Endodermal cell (in vitro differentiated cells): ENCODE results near the gene SPPL2B. TPM values are rescaled to one million over a fixed set of nuclear protein-coding genes. Genes with fewer than 3 reads are reported as not detected.

Experiments
- DNase-seq: peaks from one replicate; pipeline ENCODE4 v3.0.0-alpha.2; 2017
- H3K27ac ChIP-seq: 2 replicates; pipeline ENCODE4 v1.5.1; 2013; ENCODE audit warnings: mild to moderate bottlenecking, low read depth, low read length, moderate library complexity
- H3K27me3 ChIP-seq: 2 replicates; pipeline ENCODE4 v1.6.1; 2013; ENCODE audit warnings: mild to moderate bottlenecking, low read length, moderate library complexity; ENCODE audit not compliant: insufficient read depth, control insufficient read depth, poor library complexity, severe bottlenecking
- H3K36me3 ChIP-seq: 2 replicates; pipeline ENCODE4 v1.7.0; 2013; ENCODE audit warnings: mild to moderate bottlenecking, low read length, moderate library complexity; ENCODE audit not compliant: control insufficient read depth, insufficient read depth
- H3K4me1 ChIP-seq: one replicate; pipeline ENCODE4 v1.7.0; 2013; ENCODE audit warnings: low read length; ENCODE audit not compliant: control insufficient read depth, insufficient read depth
- H3K4me3 ChIP-seq: 2 replicates; pipeline ENCODE4 v1.5.1; 2013; ENCODE audit warnings: mild to moderate bottlenecking, low read length, moderate library complexity
- H3K9ac ChIP-seq: 2 replicates; pipeline ENCODE4 v1.6.1; 2013; ENCODE audit warnings: mild to moderate bottlenecking, low read length, moderate library complexity; ENCODE audit not compliant: poor library complexity, severe bottlenecking; ENCODE audit errors: extremely low read depth
- H3K9me3 ChIP-seq: 2 replicates; pipeline ENCODE4 v1.6.1; 2013; ENCODE audit warnings: mild to moderate bottlenecking, low read length, moderate library complexity; ENCODE audit not compliant: control insufficient read depth
- H3K27ac Mint-ChIP-seq: 2 replicates; pipeline ENCODE4 v1.8.0; 2020; ENCODE audit warnings: mixed read lengths
- H3K27me3 Mint-ChIP-seq: 2 replicates; pipeline ENCODE4 v1.8.0; 2021; ENCODE audit warnings: mild to moderate bottlenecking, mixed read lengths; ENCODE audit not compliant: insufficient read depth
- H3K36me3 Mint-ChIP-seq: 2 replicates; pipeline ENCODE4 v1.8.0; 2020; ENCODE audit warnings: low read depth, mixed read lengths
- H3K4me1 Mint-ChIP-seq: 2 replicates; pipeline ENCODE4 v1.8.0; 2020; ENCODE audit warnings: mixed read lengths
- H3K4me3 Mint-ChIP-seq: 2 replicates; pipeline ENCODE4 v1.8.0; 2020; ENCODE audit warnings: mild to moderate bottlenecking, moderate library complexity, mixed read lengths
- H3K9me3 Mint-ChIP-seq: 2 replicates; pipeline ENCODE4 v1.8.0; 2020; ENCODE audit warnings: mild to moderate bottlenecking, mixed read lengths
- CTCF ChIP-seq: fragments of 200-600 bp; sonication (generic); conservative IDR thresholded peaks from 2 replicates; pipeline ENCODE4 v1.5.0; 2021; ENCODE audit warnings: antibody characterized with exemption, mild to moderate bottlenecking
- WGBS, 2 experiments: methylation state at CpG; one replicate each; pipeline versions ENCODE4 v1.1.5 to v1.1.7; 2013; ENCODE audit warnings: missing lambda C conversion rate in 2 of 2, mixed read lengths in 1 of 2; ENCODE audit not compliant: insufficient coverage in 1 of 2, insufficient read length in 1 of 2; 5-methylcytosine and 5-hydroxymethylcytosine counted together
- total RNA-seq, 2 donors: library from RNA; stranded (reverse); fragmentation: NEBNext Ultra II Directional in 1 of 2; extraction: Animal tissue kit (Norgen Biotek cat#: 25700) in 1 of 2; gene quantifications; 2 replicates in 1 of 2; 3 replicates in 1 of 2; pipeline ENCODE4 v1.2.1, GENCODE V29; 2021

SPPL2B gene
- total RNA-seq, 2 donors from 2014 or later = 115 to 118 TPM

- Mint-ChIP-seq H3K36me3 (peaks cover 11% of the 10 kb centered on the region), H3K27ac (no peak overlapping the region), H3K9me3 (no peaks in the 10 kb centered on the region), H3K4me1 (no peaks in the 10 kb centered on the region), H3K27me3 (no peaks in the 10 kb centered on the region), H3K4me3 (no peak overlapping the region)
- no peak for TF ChIP-seq CTCF
- H3K4me1 ChIP-seq = no peaks in the 10 kb centered on the region
- DNase-seq = no peak
- no peak overlapping the region for H3K9ac ChIP-seq
- H3K36me3 ChIP-seq = peaks cover 8% of the 10 kb centered on the region
- no peak overlapping the region for H3K27ac ChIP-seq
- 95 to 96% methylated on average over 19 to 28 of the region's 31 CpGs for WGBS, 2 experiments
- H3K4me3 ChIP-seq = no peak overlapping the region
- H3K9me3 ChIP-seq = no peaks in the 10 kb centered on the region
- no peaks in the 10 kb centered on the region for H3K27me3 ChIP-seq
Measured at GRCh38 chr19:2343289-2343982, 15.0 kb downstream of the SPPL2B start.

DNA sequence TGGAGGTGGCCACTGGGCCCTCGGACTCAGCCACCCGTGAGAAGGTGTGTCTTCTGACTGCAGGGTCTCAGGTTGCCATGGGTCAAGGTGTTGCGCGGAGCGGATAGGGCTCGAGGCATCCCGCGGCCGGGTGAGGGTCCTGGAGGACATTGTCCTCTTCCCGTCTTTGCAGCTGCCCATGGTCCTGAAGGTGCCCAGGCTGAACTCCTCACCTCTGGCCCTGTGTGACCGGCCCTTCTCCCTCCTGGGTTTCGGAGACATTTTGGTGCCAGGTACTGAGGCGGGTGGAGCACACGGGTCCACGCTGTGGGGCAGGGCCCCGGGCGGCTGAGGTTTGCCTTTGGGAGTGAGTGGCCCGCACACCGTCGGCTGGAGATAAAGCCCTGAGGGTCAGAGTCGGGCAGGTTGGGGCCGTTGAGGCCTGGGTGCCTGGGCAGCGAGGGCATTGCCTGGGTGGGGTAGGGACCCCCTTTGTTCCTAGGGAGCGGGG is 15.9 kb downstream of the SPPL2B start:
- DNase-seq = no peak
- Histone ChIP-seq H3K9me3 (no peaks in the 10 kb centered on the region), H3K9ac (no peak overlapping the region), H3K27ac (no peak overlapping the region), H3K27me3 (no peaks in the 10 kb centered on the region), H3K4me3 (no peak overlapping the region), H3K4me1 (no peaks in the 10 kb centered on the region), H3K36me3 (peaks cover 8% of the 10 kb centered on the region)
- Mint-ChIP-seq H3K36me3 (peaks cover 11% of the 10 kb centered on the region), H3K9me3 (no peaks in the 10 kb centered on the region), H3K4me1 (no peaks in the 10 kb centered on the region), H3K27me3 (no peaks in the 10 kb centered on the region), H3K27ac (no peak overlapping the region), H3K4me3 (no peak overlapping the region)
- WGBS, 2 experiments = 94 to 98% methylated on average over 16 to 24 of the region's 24 CpGs
- TF ChIP-seq CTCF = no peak

DNA sequence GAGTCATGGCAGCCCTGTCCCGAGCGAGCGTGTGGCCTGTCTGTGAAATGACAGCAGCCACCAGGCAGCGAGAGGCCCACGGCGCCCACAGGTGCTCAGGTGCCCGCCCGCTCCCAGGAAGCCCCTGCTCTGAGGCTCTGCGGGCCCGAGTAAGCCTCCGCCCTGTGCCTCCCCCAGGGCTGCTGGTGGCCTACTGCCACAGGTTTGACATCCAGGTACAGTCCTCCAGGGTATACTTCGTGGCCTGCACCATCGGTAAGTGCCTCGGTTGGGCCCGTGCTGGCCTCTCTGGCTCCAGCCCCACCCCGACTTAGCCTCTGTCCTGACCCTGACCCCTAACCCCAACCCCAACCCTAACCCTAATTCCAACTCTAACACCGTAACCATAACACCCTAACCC is 16.6 kb downstream of the SPPL2B start:
- Histone ChIP-seq H3K4me1 (no peaks in the 10 kb centered on the region), H3K9ac (no peak overlapping the region), H3K36me3 (peaks cover 8% of the 10 kb centered on the region), H3K27me3 (no peaks in the 10 kb centered on the region), H3K9me3 (no peaks in the 10 kb centered on the region), H3K27ac (no peak overlapping the region), H3K4me3 (no peak overlapping the region)
- no peaks in the 10 kb centered on the region for H3K27me3 Mint-ChIP-seq
- H3K4me3 Mint-ChIP-seq = no peak overlapping the region
- peaks cover 11% of the 10 kb centered on the region for H3K36me3 Mint-ChIP-seq
- WGBS, 2 experiments = 94 to 97% methylated on average over 17 of the region's 17 CpGs
- DNase-seq = no peak
- no peak for TF ChIP-seq CTCF
- H3K27ac Mint-ChIP-seq = no peak overlapping the region
- H3K9me3 Mint-ChIP-seq = no peaks in the 10 kb centered on the region
- H3K4me1 Mint-ChIP-seq = no peaks in the 10 kb centered on the region
